Heart right ventricle (tissue), 16 donors: ENCODE data around the gene TMIGD3. TPM values are rescaled to one million over a fixed set of nuclear protein-coding genes. Genes with fewer than 3 reads are reported as not detected.

Source experiments
- ATAC-seq, 8 donors: fragments of 200-7000 bp; cut with Tn5 transposase; one replicate each; pipeline ENCODE4 v1.9.1; 2020; ENCODE audit warnings: mild to moderate bottlenecking in 8 of 8, moderate library complexity in 8 of 8, moderate number of reproducible peaks in 1 of 8
- DNase-seq, 2 donors: peaks; one replicate each; pipeline ENCODE4 v3.0.0-alpha.2; 2020
- H3K27ac ChIP-seq, 10 donors: fragments of 200-600 bp; sonication (generic) in 2 of 10; one replicate each; pipeline versions ENCODE4 v1.5.0 to v1.8.0; 2020 to 2022; ENCODE audit warnings: mild to moderate bottlenecking in 3 of 10
- H3K27me3 ChIP-seq, 7 donors: fragments of 200-600 bp; one replicate each; pipeline ENCODE4 v1.8.0; 2021 to 2022; ENCODE audit warnings: mild to moderate bottlenecking in 2 of 7
- H3K36me3 ChIP-seq, 9 donors: fragments of 200-600 bp; sonication (generic) in 1 of 9; one replicate each; pipeline versions ENCODE4 v1.5.0 to v1.8.0; 2020 to 2022; ENCODE audit warnings: mild to moderate bottlenecking in 2 of 9
- H3K4me1 ChIP-seq, 9 donors: fragments of 200-600 bp; sonication (generic) in 1 of 9; one replicate each; pipeline versions ENCODE4 v1.5.0 to v1.8.0; 2020 to 2022; ENCODE audit warnings: mild to moderate bottlenecking in 4 of 9
- H3K4me3 ChIP-seq, 10 donors: fragments of 200-600 bp; sonication (generic) in 2 of 10; one replicate each; pipeline versions ENCODE4 v1.5.0 to v1.8.0; 2020 to 2022; ENCODE audit warnings: mild to moderate bottlenecking in 7 of 10, moderate library complexity in 2 of 10
- H3K9me3 ChIP-seq, 11 donors: fragments of 200-600 bp in 10 of 11; sonication (generic) in 2 of 11; one replicate each; pipeline versions ENCODE4 v1.5.0 to v1.8.0; 2013 to 2022; ENCODE audit warnings: mild to moderate bottlenecking in 2 of 11, control low read depth in 1 of 11, moderate library complexity in 1 of 11
- CTCF ChIP-seq, 9 donors: fragments of 200-600 bp; sonication (generic) in 2 of 9; IDR thresholded peaks; one replicate each; pipeline versions ENCODE4 v1.5.0 to v1.8.0; 2021 to 2022; ENCODE audit warnings: antibody characterized with exemption in 9 of 9, mild to moderate bottlenecking in 5 of 9, moderate library complexity in 1 of 9
- WGBS, 2 donors: extraction: QIAGEN DNeasy Blood & Tissue Kit; methylation state at CpG; one replicate each; pipeline ENCODE4 v1.1.7; 2013; ENCODE audit warnings: inconsistent platforms in 1 of 2; 5-methylcytosine and 5-hydroxymethylcytosine counted together
- intact Hi-C, 10 donors: fragments of 100-400 bp; cut with DNase I; formaldehyde crosslinking; loops; one replicate each; pipeline versions ENCODE4 v1.11.1 to v1.14.2; 2022
- polyA plus RNA-seq, 2 donors: library from polyadenylated mRNA; stranded (reverse); fragments of 200-250 nt; gene quantifications; one replicate each; pipeline ENCODE4 v1.2.3, GENCODE V29; 2013
- total RNA-seq, 10 donors: library from RNA; stranded (reverse); fragmentation: NEBNext Ultra II Directional in 3 of 10; extraction: Animal tissue kit (Norgen Biotek cat#: 25700) in 3 of 10; gene quantifications; one replicate each; pipeline versions ENCODE4 v1.2.1 to v1.2.4, GENCODE V29; 2021 to 2023
- donor health status: Arrhythmogenic right ventricular cardiomyopathy.
- donor health status: ischemic (EF 13 %, LVEDD 7.1; RV severe dilation, severe dysfunction).
- donor health status: healthy with polysubstance abuse.
- donor health status: DM: no; HTN: yes; CAD: no.
- donor health status: DM: no; HTN: no; CAD: no.
- donor health status: ischemic (EF 25% LVEDD 6.9; RV normal size, moderate dysfunction).
- donor health status: ischemic (EF 25% LVEDD 5.7; RV mildly dilated, moderate dysfunction).
- donor health status: healthy.
- donor health status: DM: yes; HTN: yes; CAD: no.
- donor health status: Ischemic cardiomyopathy.
- donor health status: ischemic (EF 35%, LVEDD 5.7; RV mildly dilated, moderate dysfunction).
- donor health status: nonischemic (EF 11% LVEDD 7.7; RV severe dilation, severe dysfunction).
- donor health status: DM: yes; HTN: yes; CAD: no.
- donor health status: PGD.
- donor health status: ischemic (EF 29% LVEDD 5.4; RV normal size, mild dysfunction).
- donor health status: nonischemic (EF 23%, LVEDD 6.1; RV moderate dilation, normal function).

TMIGD3 gene
- total and polyA plus RNA-seq, 12 donors = 0.43 to 6.2 (median 1.4) TPM; not detected in 5

GRCh38 chr1:111489604-111490003, 13.8 kb downstream of the TMIGD3 start:
- intact Hi-C loops = loop anchor here in 4 of 10 donors (5.0 to 10.0 kb wide), 3 partner anchors 268 to 885 kb away; partner anchors contain the start of gene DDX20 (in 1 of the 4)
- 82 to 83% methylated on average over 4 of the region's 4 CpGs for WGBS, 2 donors
- H3K27ac ChIP-seq = peak overlapping the region in 3 of 10 donors; percentile 10 to 83 (median 36)
- H3K4me3 ChIP-seq = no peak overlapping the region
- no peaks in the 10 kb centered on the region for H3K9me3 ChIP-seq
- no peak for TF ChIP-seq CTCF (IDR thresholded peaks at IDR 0.05)
- peaks cover 0 to 62% (median 0%) of the 10 kb centered on the region in 9 donors for H3K4me1 ChIP-seq
- peaks cover 0 to 3% (median 0%) of the 10 kb centered on the region in 9 donors for H3K36me3 ChIP-seq
- peak; percentile 23 to 91 (median 68) for ATAC-seq
- DNase-seq = no peak
- H3K27me3 ChIP-seq = peaks cover 0 to 7% (median 0%) of the 10 kb centered on the region in 7 donors

GRCh38 chr1:111488669-111489068, 14.8 kb downstream of the TMIGD3 start:
- TF ChIP-seq CTCF (IDR thresholded peaks at IDR 0.05) = no peak
- Histone ChIP-seq H3K36me3 (peaks cover 0 to 3% (median 0%) of the 10 kb centered on the region in 9 donors), H3K27me3 (peaks cover 0 to 7% (median 0%) of the 10 kb centered on the region in 7 donors), H3K4me3 (peak overlapping the region in 1 of 10 donors; percentile 41), H3K9me3 (no peaks in the 10 kb centered on the region), H3K4me1 (peaks cover 0 to 70% (median 0%) of the 10 kb centered on the region in 9 donors), H3K27ac (peak overlapping the region in 1 of 10 donors; percentile 83)
- intact Hi-C loops = loop anchor here in 4 of 10 donors (5.0 to 10.0 kb wide), 3 partner anchors 269 to 886 kb away; partner anchors contain the start of gene DDX20 (in 1 of the 4)
- ATAC-seq (no peak), DNase-seq (no peak)
- 96 to 97% methylated on average over 9 of the region's 9 CpGs for WGBS, 2 donors

- Histone ChIP-seq H3K4me1 (peaks cover 0 to 78% (median 5%) of the 10 kb centered on the region in 9 donors), H3K4me3 (peak overlapping the region in 1 of 10 donors; percentile 41), H3K27ac (peak overlapping the region in 1 of 10 donors; percentile 83), H3K9me3 (no peaks in the 10 kb centered on the region), H3K27me3 (peaks cover 0 to 7% (median 0%) of the 10 kb centered on the region in 7 donors), H3K36me3 (peaks cover 0 to 3% (median 0%) of the 10 kb centered on the region in 9 donors)
- ATAC-seq (no peak), DNase-seq (no peak)
- intact Hi-C loops = loop anchor here in 4 of 10 donors (5.0 to 10.0 kb wide), 3 partner anchors 270 to 888 kb away; partner anchors contain the start of gene DDX20 (in 1 of the 4)
- TF ChIP-seq CTCF (IDR thresholded peaks at IDR 0.05) = no peak
- WGBS, 2 donors = 83 to 89% methylated on average over 6 of the region's 6 CpGs
These were observed 16.3 kb downstream of the TMIGD3 start for GRCh38 chr1:111487133-111487532.

GRCh38 chr1:111486431-111486830, 17.0 kb downstream of the TMIGD3 start:
- intact Hi-C loops = loop anchor here in 4 of 10 donors (5.0 to 10.0 kb wide), 3 partner anchors 271 to 888 kb away; partner anchors contain the start of gene DDX20 (in 1 of the 4)
- 95 to 97% methylated on average over 7 of the region's 7 CpGs for WGBS, 2 donors
- peaks cover 0 to 80% (median 12%) of the 10 kb centered on the region in 9 donors for H3K4me1 ChIP-seq

More at GRCh38 chr1:111486431-111486830, 17.0 kb downstream of the TMIGD3 start:
- no peak for TF ChIP-seq CTCF (IDR thresholded peaks at IDR 0.05)
- H3K27ac ChIP-seq = peak overlapping the region in 1 of 10 donors; percentile 31
- peaks cover 0 to 3% (median 0%) of the 10 kb centered on the region in 9 donors for H3K36me3 ChIP-seq
- H3K9me3 ChIP-seq = no peaks in the 10 kb centered on the region
- DNase-seq = no peak
- H3K4me3 ChIP-seq = peak overlapping the region in 1 of 10 donors; percentile 41
- ATAC-seq = no peak
- peaks cover 0 to 7% (median 0%) of the 10 kb centered on the region in 7 donors for H3K27me3 ChIP-seq
